Endothelial cell of umbilical vein (primary cell): ENCODE results near the gene ENAH. TPM values are rescaled to one million over a fixed set of nuclear protein-coding genes. Genes with fewer than 3 reads are reported as not detected.

Experiments used
- BruUV-seq: library from RNA; stranded (reverse); fragments of 400-500 nt; replicated peaks from 2 replicates; lab custom pipeline; 2021; lab: Mats Ljungman, UMichigan
- CTCF ChIA-PET: fragments of 300-600, 350-600 bp; sonication (Branson Sonifier 250); formaldehyde crosslinking; loops from one replicate; lab custom pipeline; 2021; ENCODE audit warnings: antibody characterized with exemption, inconsistent platforms; lab: Charles Lee
- POLR2A ChIA-PET: fragments of 300-600, 350-600 bp; sonication (Branson Sonifier 250); formaldehyde crosslinking; loops from one replicate; lab custom pipeline; 2021; ENCODE audit warnings: antibody characterized with exemption, inconsistent platforms; lab: Charles Lee
- DNase-seq: peaks from one replicate; pipeline ENCODE4 v3.0.0-alpha.2; 2011; ENCODE audit warnings: low read depth, low spot score
- FAIRE-seq: peaks from 2 replicates; lab custom pipeline; 2011; peaks lifted over from hg19 to GRCh38; lab: Jason Lieb, UNC
- H2AFZ ChIP-seq: 2 replicates; pipeline ENCODE4 v1.6.0; 2012; ENCODE audit warnings: low read depth, low read length, control low read depth, inconsistent platforms
- H3K27ac ChIP-seq: 2 replicates; pipeline ENCODE4 v1.5.1; 2011; ENCODE audit warnings: low read depth, mild to moderate bottlenecking, control low read depth, low read length, moderate library complexity; ENCODE audit not compliant: insufficient read depth
- H3K27me3 ChIP-seq, 2 experiments: 2 replicates each; pipeline versions ENCODE4 v1.6.0 to v1.6.1; 2011; ENCODE audit warnings: low read length in 2 of 2, mixed read lengths in 1 of 2; ENCODE audit not compliant: control insufficient read depth in 2 of 2, insufficient read depth in 2 of 2
- H3K36me3 ChIP-seq, 2 experiments: 2 replicates in 1 of 2; 3 replicates in 1 of 2; pipeline ENCODE4 v1.5.1; 2011; ENCODE audit warnings: low read length in 2 of 2, mild to moderate bottlenecking in 1 of 2, moderate library complexity in 1 of 2; ENCODE audit not compliant: control insufficient read depth in 2 of 2, insufficient read depth in 2 of 2; ENCODE audit errors: extremely low read depth in 1 of 2
- H3K4me1 ChIP-seq: 3 replicates; pipeline ENCODE4 v1.5.1; 2011; ENCODE audit warnings: mild to moderate bottlenecking, low read length; ENCODE audit not compliant: control insufficient read depth, insufficient read depth; ENCODE audit errors: extremely low read depth
- H3K4me2 ChIP-seq: 2 replicates; pipeline ENCODE4 v1.6.1; 2011; ENCODE audit warnings: low read length, control low read depth, mixed read lengths; ENCODE audit not compliant: insufficient read depth
- H3K4me3 ChIP-seq, 3 experiments: fragments of 200-600 bp in 1 of 3; sonication (generic), shearing (Covaris generic) in 1 of 3; replicated peaks in 1 of 3; 2 replicates each; pipeline ENCODE4 v1.5.1; 2011 to 2016; ENCODE audit warnings: control low read depth in 3 of 3, low read length in 3 of 3, mild to moderate bottlenecking in 2 of 3, inconsistent platforms in 1 of 3, low read depth in 1 of 3, moderate library complexity in 1 of 3; ENCODE audit not compliant: insufficient read depth in 1 of 3
- H3K79me2 ChIP-seq: 2 replicates; pipeline ENCODE4 v1.6.0; 2012; ENCODE audit warnings: low read length, inconsistent platforms; ENCODE audit not compliant: control insufficient read depth, insufficient read depth
- H3K9ac ChIP-seq: replicated peaks from 2 replicates; pipeline ENCODE3; 2011; ENCODE audit warnings: low read length, control low read depth; ENCODE audit not compliant: insufficient read depth; ENCODE audit errors: extremely low read depth
- H3K9me1 ChIP-seq: replicated peaks from 3 replicates; pipeline ENCODE4 v1.6.0; 2011; ENCODE audit warnings: mild to moderate bottlenecking, low read length; ENCODE audit not compliant: control insufficient read depth, insufficient read depth; ENCODE audit errors: extremely low read depth
- H3K9me3 ChIP-seq: replicated peaks from 2 replicates; pipeline ENCODE4 v1.5.1; 2012; ENCODE audit warnings: low read length, inconsistent platforms; ENCODE audit not compliant: control insufficient read depth, insufficient read depth
- H4K20me1 ChIP-seq: replicated peaks from 2 replicates; pipeline ENCODE3; 2011; ENCODE audit warnings: mild to moderate bottlenecking, low read length; ENCODE audit not compliant: control insufficient read depth, insufficient read depth; ENCODE audit errors: extremely low read depth
- CTCF ChIP-seq, 2 donors: IDR thresholded peaks; 1 replicate in 1 of 2; 2 replicates in 1 of 2; pipeline ENCODE4 v1.5.1; 2011; ENCODE audit warnings: low read length in 2 of 2, mild to moderate bottlenecking in 2 of 2, moderate library complexity in 2 of 2, control low read depth in 1 of 2, inconsistent platforms in 1 of 2, low read depth in 1 of 2; ENCODE audit not compliant: insufficient read depth in 1 of 2; ENCODE audit errors: extremely low read depth in 1 of 2
- EZH2 ChIP-seq: IDR thresholded peaks from 2 replicates; pipeline ENCODE4 v1.6.1; 2012; ENCODE audit warnings: borderline replicate concordance, low read depth, mild to moderate bottlenecking, moderate library complexity, low read length, inconsistent platforms; ENCODE audit not compliant: severe bottlenecking
- FOS ChIP-seq: IDR thresholded peaks from 2 replicates; pipeline ENCODE4 v1.6.1; 2011; ENCODE audit warnings: mild to moderate bottlenecking, low read length, moderate library complexity, borderline replicate concordance; ENCODE audit not compliant: insufficient read depth
- GATA2 ChIP-seq: IDR thresholded peaks from 2 replicates; pipeline ENCODE4 v1.7.0; 2011; ENCODE audit warnings: low read depth, mild to moderate bottlenecking, moderate library complexity, mixed read lengths, low read length; ENCODE audit not compliant: insufficient read length, insufficient read depth
- JUN ChIP-seq: IDR thresholded peaks from 2 replicates; pipeline ENCODE4 v1.6.1; 2011; ENCODE audit warnings: borderline replicate concordance, low read depth; ENCODE audit not compliant: insufficient read length, insufficient read depth
- MAX ChIP-seq: IDR thresholded peaks from 2 replicates; pipeline ENCODE4 v1.6.1; 2011; ENCODE audit not compliant: insufficient read depth, insufficient read length
- MYC ChIP-seq: IDR thresholded peaks from one replicate; pipeline ENCODE4 v1.6.1; 2011; ENCODE audit warnings: mild to moderate bottlenecking, low read depth, low read length
- POLR2A ChIP-seq: IDR thresholded peaks from 2 replicates; pipeline ENCODE4 v1.6.1; 2012; ENCODE audit warnings: low read depth, mild to moderate bottlenecking, control low read depth, low read length
- POLR2AphosphoS5 ChIP-seq: IDR thresholded peaks from 2 replicates; pipeline ENCODE4 v1.6.1; 2012; ENCODE audit warnings: low read depth, mild to moderate bottlenecking, control low read depth, low read length, moderate library complexity; ENCODE audit not compliant: insufficient read depth
- dilution Hi-C: fragments of 300-500 bp; cut with MboI; formaldehyde crosslinking; loops from one replicate; pipeline ENCODE4 v1.15.0; 2019; ENCODE audit warnings: low sequenced_read_pairs; ENCODE audit not compliant: extremely low pct_ligation_motif_present
- intact Hi-C: fragments of 100-400 bp; cut with micrococcal nuclease; formaldehyde crosslinking; loops from one replicate; pipeline ENCODE4 v1.10.0; 2022
- polyA plus RNA-seq, 4 experiments: library from polyadenylated mRNA; depleted of rRNA in 3 of 4; stranded (reverse) in 3 of 4; unstranded in 1 of 4; fragments of >200 nt; gene quantifications; 2 replicates each; pipeline versions ENCODE4 v1.2.1 to v1.2.3, GENCODE V29; 2011 to 2012; ENCODE audit warnings: missing spikeins in 1 of 4
- total RNA-seq: library from RNA; stranded (reverse); gene quantifications from 2 replicates; pipeline ENCODE4 v1.2.3, GENCODE V29; 2021

The ENAH gene
- total and polyA plus RNA-seq, 2 donors (not counting 3 experiments of a cell fraction or from before 2014, with no cell fraction given), result 19.9 to 95.6 TPM

- no peak overlapping the region for H3K4me2 ChIP-seq
- intact Hi-C loops, result no loop called here
- H3K36me3 ChIP-seq, result peaks cover 0 to 2% of the 10 kb centered on the region in 2 experiments
- BruUV-seq, result no TSS peak
- no peak overlapping the region for H2AFZ ChIP-seq
- H3K9ac ChIP-seq, result no peak overlapping the region
- ChIA-PET CTCF (interaction anchor here (1.8 kb wide), 1 partner anchor 231 kb away, joined by 7 read pairs; no protein-coding TSS in a partner anchor), POLR2A (no interaction called here)
- DNase-seq (no peak), FAIRE-seq (no peak)
- no peak overlapping the region for H3K27ac ChIP-seq
- H3K9me1 ChIP-seq, result no peaks in the 10 kb centered on the region
- peaks cover 2% of the 10 kb centered on the region for H4K20me1 ChIP-seq
- no peak overlapping the region for H3K4me3 ChIP-seq
- no peaks in the 10 kb centered on the region for H3K4me1 ChIP-seq
- H3K79me2 ChIP-seq, result peaks cover 5% of the 10 kb centered on the region
- dilution Hi-C loops, result no loop called here
- TF ChIP-seq EZH2, result no peak
- TF ChIP-seq POLR2A, result no peak
- TF ChIP-seq FOS, result no peak
- TF ChIP-seq JUN, result no peak
- no peak for TF ChIP-seq GATA2
- TF ChIP-seq MAX, result no peak
- no peak for TF ChIP-seq CTCF (IDR thresholded peaks at IDR 0.05; ENCODE audit: extremely low read depth in 1 of 2, insufficient read depth in 1 of 2, low read depth in 1 of 2, low read length in 2 of 2)
- no peak for TF ChIP-seq POLR2AphosphoS5
- no peak for TF ChIP-seq MYC
- H3K9me3 ChIP-seq, result no peaks in the 10 kb centered on the region
- H3K27me3 ChIP-seq, result no peaks in the 10 kb centered on the region
Measured at GRCh38 chr1:225541383-225541782, 111.5 kb downstream of the ENAH start.
